Endothelial cell of umbilical vein (primary cell): ENCODE measurements around the gene BRF1. TPM values are rescaled to one million over a fixed set of nuclear protein-coding genes. Genes with fewer than 3 reads are reported as not detected.

Experiments
- BruUV-seq: library from RNA; stranded (reverse); fragments of 400-500 nt; replicated peaks from 2 replicates; lab custom pipeline; 2021; lab: Mats Ljungman, UMichigan
- CTCF ChIA-PET: fragments of 300-600, 350-600 bp; sonication (Branson Sonifier 250); formaldehyde crosslinking; loops from one replicate; lab custom pipeline; 2021; ENCODE audit warnings: antibody characterized with exemption, inconsistent platforms; lab: Charles Lee
- POLR2A ChIA-PET: fragments of 300-600, 350-600 bp; sonication (Branson Sonifier 250); formaldehyde crosslinking; loops from one replicate; lab custom pipeline; 2021; ENCODE audit warnings: antibody characterized with exemption, inconsistent platforms; lab: Charles Lee
- DNase-seq: peaks from one replicate; pipeline ENCODE4 v3.0.0-alpha.2; 2011; ENCODE audit warnings: low read depth, low spot score
- FAIRE-seq: peaks from 2 replicates; lab custom pipeline; 2011; peaks lifted over from hg19 to GRCh38; lab: Jason Lieb, UNC
- H2AFZ ChIP-seq: 2 replicates; pipeline ENCODE4 v1.6.0; 2012; ENCODE audit warnings: low read depth, low read length, control low read depth, inconsistent platforms
- H3K27ac ChIP-seq: 2 replicates; pipeline ENCODE4 v1.5.1; 2011; ENCODE audit warnings: low read depth, mild to moderate bottlenecking, control low read depth, low read length, moderate library complexity; ENCODE audit not compliant: insufficient read depth
- H3K27me3 ChIP-seq, 2 experiments: 2 replicates each; pipeline versions ENCODE4 v1.6.0 to v1.6.1; 2011; ENCODE audit warnings: low read length in 2 of 2, mixed read lengths in 1 of 2; ENCODE audit not compliant: control insufficient read depth in 2 of 2, insufficient read depth in 2 of 2
- H3K36me3 ChIP-seq, 2 experiments: 2 replicates in 1 of 2; 3 replicates in 1 of 2; pipeline ENCODE4 v1.5.1; 2011; ENCODE audit warnings: low read length in 2 of 2, mild to moderate bottlenecking in 1 of 2, moderate library complexity in 1 of 2; ENCODE audit not compliant: control insufficient read depth in 2 of 2, insufficient read depth in 2 of 2; ENCODE audit errors: extremely low read depth in 1 of 2
- H3K4me1 ChIP-seq: 3 replicates; pipeline ENCODE4 v1.5.1; 2011; ENCODE audit warnings: mild to moderate bottlenecking, low read length; ENCODE audit not compliant: control insufficient read depth, insufficient read depth; ENCODE audit errors: extremely low read depth
- H3K4me2 ChIP-seq: 2 replicates; pipeline ENCODE4 v1.6.1; 2011; ENCODE audit warnings: low read length, control low read depth, mixed read lengths; ENCODE audit not compliant: insufficient read depth
- H3K4me3 ChIP-seq, 3 experiments: fragments of 200-600 bp in 1 of 3; sonication (generic), shearing (Covaris generic) in 1 of 3; replicated peaks in 1 of 3; 2 replicates each; pipeline ENCODE4 v1.5.1; 2011 to 2016; ENCODE audit warnings: control low read depth in 3 of 3, low read length in 3 of 3, mild to moderate bottlenecking in 2 of 3, inconsistent platforms in 1 of 3, low read depth in 1 of 3, moderate library complexity in 1 of 3; ENCODE audit not compliant: insufficient read depth in 1 of 3
- H3K79me2 ChIP-seq: 2 replicates; pipeline ENCODE4 v1.6.0; 2012; ENCODE audit warnings: low read length, inconsistent platforms; ENCODE audit not compliant: control insufficient read depth, insufficient read depth
- H3K9ac ChIP-seq: replicated peaks from 2 replicates; pipeline ENCODE3; 2011; ENCODE audit warnings: low read length, control low read depth; ENCODE audit not compliant: insufficient read depth; ENCODE audit errors: extremely low read depth
- H3K9me1 ChIP-seq: replicated peaks from 3 replicates; pipeline ENCODE4 v1.6.0; 2011; ENCODE audit warnings: mild to moderate bottlenecking, low read length; ENCODE audit not compliant: control insufficient read depth, insufficient read depth; ENCODE audit errors: extremely low read depth
- H3K9me3 ChIP-seq: replicated peaks from 2 replicates; pipeline ENCODE4 v1.5.1; 2012; ENCODE audit warnings: low read length, inconsistent platforms; ENCODE audit not compliant: control insufficient read depth, insufficient read depth
- H4K20me1 ChIP-seq: replicated peaks from 2 replicates; pipeline ENCODE3; 2011; ENCODE audit warnings: mild to moderate bottlenecking, low read length; ENCODE audit not compliant: control insufficient read depth, insufficient read depth; ENCODE audit errors: extremely low read depth
- CTCF ChIP-seq, 2 donors: IDR thresholded peaks; 1 replicate in 1 of 2; 2 replicates in 1 of 2; pipeline ENCODE4 v1.5.1; 2011; ENCODE audit warnings: low read length in 2 of 2, mild to moderate bottlenecking in 2 of 2, moderate library complexity in 2 of 2, control low read depth in 1 of 2, inconsistent platforms in 1 of 2, low read depth in 1 of 2; ENCODE audit not compliant: insufficient read depth in 1 of 2; ENCODE audit errors: extremely low read depth in 1 of 2
- FOS ChIP-seq: IDR thresholded peaks from 2 replicates; pipeline ENCODE4 v1.6.1; 2011; ENCODE audit warnings: mild to moderate bottlenecking, low read length, moderate library complexity, borderline replicate concordance; ENCODE audit not compliant: insufficient read depth
- GATA2 ChIP-seq: IDR thresholded peaks from 2 replicates; pipeline ENCODE4 v1.7.0; 2011; ENCODE audit warnings: low read depth, mild to moderate bottlenecking, moderate library complexity, mixed read lengths, low read length; ENCODE audit not compliant: insufficient read length, insufficient read depth
- JUN ChIP-seq: IDR thresholded peaks from 2 replicates; pipeline ENCODE4 v1.6.1; 2011; ENCODE audit warnings: borderline replicate concordance, low read depth; ENCODE audit not compliant: insufficient read length, insufficient read depth
- MYC ChIP-seq: IDR thresholded peaks from one replicate; pipeline ENCODE4 v1.6.1; 2011; ENCODE audit warnings: mild to moderate bottlenecking, low read depth, low read length
- POLR2A ChIP-seq: IDR thresholded peaks from 2 replicates; pipeline ENCODE4 v1.6.1; 2012; ENCODE audit warnings: low read depth, mild to moderate bottlenecking, control low read depth, low read length
- POLR2AphosphoS5 ChIP-seq: IDR thresholded peaks from 2 replicates; pipeline ENCODE4 v1.6.1; 2012; ENCODE audit warnings: low read depth, mild to moderate bottlenecking, control low read depth, low read length, moderate library complexity; ENCODE audit not compliant: insufficient read depth
- dilution Hi-C: fragments of 300-500 bp; cut with MboI; formaldehyde crosslinking; loops from one replicate; pipeline ENCODE4 v1.15.0; 2019; ENCODE audit warnings: low sequenced_read_pairs; ENCODE audit not compliant: extremely low pct_ligation_motif_present
- intact Hi-C: fragments of 100-400 bp; cut with micrococcal nuclease; formaldehyde crosslinking; loops from one replicate; pipeline ENCODE4 v1.10.0; 2022
- polyA plus RNA-seq, 4 experiments: library from polyadenylated mRNA; depleted of rRNA in 3 of 4; stranded (reverse) in 3 of 4; unstranded in 1 of 4; fragments of >200 nt; gene quantifications; 2 replicates each; pipeline versions ENCODE4 v1.2.1 to v1.2.3, GENCODE V29; 2011 to 2012; ENCODE audit warnings: missing spikeins in 1 of 4
- total RNA-seq: library from RNA; stranded (reverse); gene quantifications from 2 replicates; pipeline ENCODE4 v1.2.3, GENCODE V29; 2021
- TF ChIP-seq, protein P1 (sequence below): IDR thresholded peaks from 2 replicates; pipeline ENCODE4 v1.6.1; 2011; ENCODE audit not compliant: insufficient read depth, insufficient read length

The BRF1 gene
- total and polyA plus RNA-seq, 2 donors (not counting 3 experiments of a cell fraction or from before 2014, with no cell fraction given) = 19.0 to 47.2 TPM

DNA sequence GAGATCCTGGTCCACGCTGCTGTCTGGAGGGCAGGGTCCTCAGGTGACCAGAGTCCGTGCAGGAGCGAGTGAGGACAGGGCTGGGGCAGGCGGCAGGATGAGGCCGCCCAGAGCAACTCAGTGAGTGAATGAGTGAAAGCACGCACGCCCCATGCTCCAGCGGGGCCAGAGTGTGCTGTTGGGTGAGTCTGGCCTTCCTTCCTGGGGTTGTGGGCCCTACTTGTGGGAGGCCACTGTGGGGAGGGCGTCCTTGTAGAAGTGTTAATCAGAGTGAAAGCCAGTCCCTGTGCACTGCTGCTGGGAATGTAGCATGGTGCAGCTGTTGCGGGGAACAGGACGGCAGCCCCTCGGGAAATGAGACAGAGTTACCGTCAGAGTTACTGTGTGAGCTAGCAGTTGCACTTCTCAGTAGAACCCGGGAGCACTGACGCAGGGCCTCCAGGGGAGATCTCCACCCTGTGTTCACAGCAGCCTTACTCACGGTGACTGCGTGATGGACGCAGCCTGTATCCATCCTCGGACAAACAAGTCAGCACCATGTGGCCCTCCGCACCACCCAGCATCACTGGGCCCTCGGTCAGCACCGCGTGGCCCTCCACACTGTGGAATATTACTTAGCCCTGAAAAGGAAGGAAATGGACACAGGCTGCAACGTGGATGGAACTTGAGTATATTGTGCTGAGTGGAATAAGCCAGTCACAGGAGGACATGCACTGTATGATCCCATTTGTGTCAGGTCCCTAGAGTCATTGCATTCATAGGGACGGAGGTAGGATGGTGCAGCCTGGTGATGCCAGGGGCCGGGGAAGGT lies 35.9 kb upstream of the BRF1 start:
- dilution Hi-C loops = no loop called here
- no TSS peak for BruUV-seq
- POLR2A ChIA-PET = no interaction called here

More for the DNA sequence above, 35.9 kb upstream of the BRF1 start:
- Histone ChIP-seq H2AFZ (no peak overlapping the region), H3K27ac (no peak overlapping the region), H3K9me1 (no peaks in the 10 kb centered on the region), H3K36me3 (no peaks in the 10 kb centered on the region), H3K9me3 (no peaks in the 10 kb centered on the region), H3K4me1 (peaks cover 12% of the 10 kb centered on the region), H4K20me1 (no peaks in the 10 kb centered on the region), H3K4me2 (no peak overlapping the region), H3K4me3 (no peak overlapping the region), H3K79me2 (peaks cover 10% of the 10 kb centered on the region), H3K9ac (no peak overlapping the region), H3K27me3 (no peaks in the 10 kb centered on the region)
- no peak for DNase-seq
- FAIRE-seq = no peak
- CTCF ChIA-PET = interaction anchor here (1.3 to 1.4 kb wide), 2 partner anchors 15 to 246 kb away, joined by 4 read pairs; no protein-coding TSS in a partner anchor
- TF ChIP-seq JUN = no peak
- no peak for TF ChIP-seq POLR2A
- TF ChIP-seq GATA2 = no peak
- TF ChIP-seq FOS = no peak
- TF ChIP-seq POLR2AphosphoS5 = no peak
- TF ChIP-seq CTCF (IDR thresholded peaks at IDR 0.05; ENCODE audit: extremely low read depth in 1 of 2, insufficient read depth in 1 of 2, low read depth in 1 of 2, low read length in 2 of 2) = no peak
- no peak for TF ChIP-seq MYC
- TF ChIP-seq, protein P1, sequence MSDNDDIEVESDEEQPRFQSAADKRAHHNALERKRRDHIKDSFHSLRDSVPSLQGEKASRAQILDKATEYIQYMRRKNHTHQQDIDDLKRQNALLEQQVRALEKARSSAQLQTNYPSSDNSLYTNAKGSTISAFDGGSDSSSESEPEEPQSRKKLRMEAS = no peak
- intact Hi-C loops = no loop called here
